Psoas muscle (tissue), 8 donors: Measurements from ENCODE around the gene ACSS2. TPM values are rescaled to one million over a fixed set of nuclear protein-coding genes. Genes with fewer than 3 reads are reported as not detected.
A peak's percentile ranks its signal among the peaks of the same experiment; 100 is the strongest.

Experiments used
- ATAC-seq, 4 donors: fragments of 200-7000 bp; cut with Tn5 transposase; one replicate each; pipeline ENCODE4 v1.9.1; 2020; ENCODE audit warnings: moderate library complexity in 3 of 4, mild to moderate bottlenecking in 2 of 4
- DNase-seq, 2 donors: peaks; one replicate each; pipeline ENCODE4 v3.0.0-alpha.2; 2020
- H3K27ac ChIP-seq: fragments of 200-600 bp; one replicate; pipeline ENCODE4 v1.8.0; 2022
- H3K27me3 ChIP-seq, 3 donors: fragments of 200-600 bp in 1 of 3; one replicate each; pipeline versions ENCODE4 v1.6.1 to v1.8.0; 2013 to 2022; ENCODE audit warnings: low read length in 2 of 3, mild to moderate bottlenecking in 2 of 3, moderate library complexity in 1 of 3; ENCODE audit not compliant: insufficient read depth in 3 of 3
- H3K36me3 ChIP-seq, 2 donors: fragments of 200-600 bp in 1 of 2; one replicate each; pipeline versions ENCODE4 v1.6.1 to v1.8.0; 2013 to 2022; ENCODE audit warnings: low read depth in 1 of 2, mild to moderate bottlenecking in 1 of 2, moderate library complexity in 1 of 2; ENCODE audit not compliant: insufficient read depth in 1 of 2
- H3K4me1 ChIP-seq: fragments of 200-600 bp; one replicate; pipeline ENCODE4 v1.8.0; 2022
- H3K4me3 ChIP-seq: fragments of 200-600 bp; one replicate; pipeline ENCODE4 v1.8.0; 2022; ENCODE audit warnings: mild to moderate bottlenecking
- H3K9me3 ChIP-seq: fragments of 200-600 bp; one replicate; pipeline ENCODE4 v1.8.0; 2022
- WGBS, 3 donors: extraction: QIAGEN DNeasy Blood & Tissue Kit; methylation state at CpG; one replicate each; pipeline versions ENCODE4 v1.1.6 to v1.1.7; 2013; 5-methylcytosine and 5-hydroxymethylcytosine counted together
- intact Hi-C, 2 donors: fragments of 100-400 bp; cut with DNase I; formaldehyde crosslinking; loops; one replicate each; pipeline versions ENCODE4 v1.11.0 to v1.14.2; 2022
- polyA plus RNA-seq, 3 donors: library from polyadenylated mRNA; stranded (reverse); fragments of 200-250 nt; gene quantifications; one replicate each; pipeline ENCODE4 v1.2.3, GENCODE V29; 2013
- total RNA-seq, 4 donors: library from RNA; stranded (reverse); fragmentation: NEBNext Ultra II Directional in 2 of 4; extraction: Animal tissue kit (Norgen Biotek cat#: 25700) in 2 of 4; gene quantifications; one replicate each; pipeline versions ENCODE4 v1.2.1 to v1.2.4, GENCODE V29; 2021 to 2023
- TF ChIP-seq, protein P1 (sequence below): fragments of 200-600 bp; IDR thresholded peaks from one replicate; pipeline ENCODE4 v1.8.0; 2022; ENCODE audit warnings: antibody characterized with exemption
- donor health status: healthy with polysubstance abuse.
- donor health status: DM: no; HTN: no; CAD: no; lungs with moderate emphysema.
- donor health status: Bipolar disorder and iron deficiency.
- donor health status: healthy.
- donor health status: DM: yes; HTN: yes; CAD: no.
- donor health status: DM: no; HTN: no; CAD: no.
- donor health status: DM: no; HTN: no; CAD: no.
- donor health status: DM: yes; HTN: yes; CAD: no.

The ACSS2 gene
- total and polyA plus RNA-seq, 7 donors: 15.9 to 161 (median 106) TPM

DNA sequence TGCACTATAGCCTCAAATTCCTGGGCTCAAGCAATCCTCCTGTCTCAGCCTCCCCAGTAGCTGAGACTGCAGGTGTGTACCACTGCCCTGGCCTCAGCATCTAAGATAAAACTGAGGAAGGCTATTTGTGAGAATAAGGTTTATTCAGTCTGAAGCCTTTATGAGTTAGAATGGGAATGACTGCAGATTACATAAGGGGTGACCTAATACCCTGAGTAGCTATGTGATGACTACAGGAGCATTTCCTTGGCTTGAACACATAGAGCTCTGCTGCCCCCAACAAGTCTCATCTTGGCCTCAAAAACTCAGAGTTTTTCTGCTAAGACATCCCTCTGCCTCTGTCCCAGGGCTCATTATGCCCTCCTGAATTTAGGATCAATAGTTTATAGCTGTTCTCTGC is 71.6 kb downstream of the ACSS2 start:
- no peaks in the 10 kb centered on the region for H3K27me3 ChIP-seq
- intact Hi-C loops: no loop called here
- ATAC-seq (peak; percentile 58 to 66 (median 63)), DNase-seq (no peak)
- H3K9me3 ChIP-seq: no peaks in the 10 kb centered on the region
- TF ChIP-seq, protein P1, sequence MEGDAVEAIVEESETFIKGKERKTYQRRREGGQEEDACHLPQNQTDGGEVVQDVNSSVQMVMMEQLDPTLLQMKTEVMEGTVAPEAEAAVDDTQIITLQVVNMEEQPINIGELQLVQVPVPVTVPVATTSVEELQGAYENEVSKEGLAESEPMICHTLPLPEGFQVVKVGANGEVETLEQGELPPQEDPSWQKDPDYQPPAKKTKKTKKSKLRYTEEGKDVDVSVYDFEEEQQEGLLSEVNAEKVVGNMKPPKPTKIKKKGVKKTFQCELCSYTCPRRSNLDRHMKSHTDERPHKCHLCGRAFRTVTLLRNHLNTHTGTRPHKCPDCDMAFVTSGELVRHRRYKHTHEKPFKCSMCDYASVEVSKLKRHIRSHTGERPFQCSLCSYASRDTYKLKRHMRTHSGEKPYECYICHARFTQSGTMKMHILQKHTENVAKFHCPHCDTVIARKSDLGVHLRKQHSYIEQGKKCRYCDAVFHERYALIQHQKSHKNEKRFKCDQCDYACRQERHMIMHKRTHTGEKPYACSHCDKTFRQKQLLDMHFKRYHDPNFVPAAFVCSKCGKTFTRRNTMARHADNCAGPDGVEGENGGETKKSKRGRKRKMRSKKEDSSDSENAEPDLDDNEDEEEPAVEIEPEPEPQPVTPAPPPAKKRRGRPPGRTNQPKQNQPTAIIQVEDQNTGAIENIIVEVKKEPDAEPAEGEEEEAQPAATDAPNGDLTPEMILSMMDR: no peak
- peaks cover 41% of the 10 kb centered on the region for H3K4me1 ChIP-seq
- peak overlapping the region; percentile 48 for H3K27ac ChIP-seq
- H3K4me3 ChIP-seq: no peak overlapping the region
- H3K36me3 ChIP-seq: peaks cover 0 to 17% of the 10 kb centered on the region in 2 donors

DNA sequence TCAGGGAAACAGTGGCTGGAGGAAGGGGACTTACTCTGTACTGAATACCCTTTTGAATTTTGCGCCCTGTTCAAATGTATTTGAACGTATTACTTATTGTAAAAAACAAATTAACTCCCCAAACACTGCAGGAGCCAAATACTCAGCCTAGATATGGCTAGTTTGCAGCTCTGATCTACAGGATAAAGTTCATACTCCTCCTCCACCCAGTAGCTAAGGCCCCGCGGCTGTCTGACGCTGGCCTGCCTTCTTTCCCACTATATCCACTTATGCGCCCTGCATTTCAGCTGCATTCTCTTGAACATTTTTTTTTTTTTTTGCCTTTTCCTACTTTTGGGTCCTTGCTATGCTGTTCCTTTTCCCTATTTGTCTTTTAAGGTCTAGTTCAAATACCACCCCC is 72.7 kb downstream of the ACSS2 start:
- WGBS, 3 donors: 89 to 93% (median 92%) methylated on average over 6 of the region's 6 CpGs
- ATAC-seq (no peak), DNase-seq (no peak)
- H3K4me1 ChIP-seq: peaks cover 37% of the 10 kb centered on the region
- H3K9me3 ChIP-seq: no peaks in the 10 kb centered on the region
- H3K27me3 ChIP-seq: no peaks in the 10 kb centered on the region
- intact Hi-C loops: no loop called here
- H3K4me3 ChIP-seq: no peak overlapping the region
- TF ChIP-seq, protein P1: no peak
- H3K27ac ChIP-seq: no peak overlapping the region
- peaks cover 0 to 8% of the 10 kb centered on the region in 2 donors for H3K36me3 ChIP-seq

DNA sequence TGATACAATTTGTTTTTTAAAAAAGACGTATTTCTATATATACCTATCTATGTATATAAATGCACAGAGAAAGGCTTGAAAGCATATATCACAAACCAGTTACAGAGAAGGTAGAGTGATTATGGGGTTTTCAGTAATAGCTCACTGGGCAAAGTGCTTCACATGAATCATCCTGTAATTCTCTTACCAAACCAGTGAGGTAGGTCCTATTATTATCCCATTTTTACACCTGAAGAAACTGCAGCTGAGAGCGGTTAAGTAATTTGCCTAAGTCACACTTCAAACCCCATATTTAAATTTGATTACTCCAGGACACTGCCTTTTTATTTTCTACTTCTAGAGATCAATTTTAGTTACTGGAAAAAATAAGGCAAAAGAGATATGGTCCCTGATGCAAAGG is 74.8 kb downstream of the ACSS2 start:
- intact Hi-C loops: no loop called here
- 74 to 90% (median 88%) methylated on average over 2 of the region's 2 CpGs for WGBS, 3 donors
- no peak for DNase-seq
- Histone ChIP-seq H3K9me3 (no peaks in the 10 kb centered on the region), H3K36me3 (peaks cover 0 to 8% of the 10 kb centered on the region in 2 donors), H3K4me1 (peaks cover 35% of the 10 kb centered on the region), H3K27ac (peak overlapping the region; percentile 96), H3K4me3 (no peak overlapping the region), H3K27me3 (no peaks in the 10 kb centered on the region)
- TF ChIP-seq, protein P1: no peak
- peak in 3 of 4 donors; percentile 39 to 52 (median 47) for ATAC-seq

DNA sequence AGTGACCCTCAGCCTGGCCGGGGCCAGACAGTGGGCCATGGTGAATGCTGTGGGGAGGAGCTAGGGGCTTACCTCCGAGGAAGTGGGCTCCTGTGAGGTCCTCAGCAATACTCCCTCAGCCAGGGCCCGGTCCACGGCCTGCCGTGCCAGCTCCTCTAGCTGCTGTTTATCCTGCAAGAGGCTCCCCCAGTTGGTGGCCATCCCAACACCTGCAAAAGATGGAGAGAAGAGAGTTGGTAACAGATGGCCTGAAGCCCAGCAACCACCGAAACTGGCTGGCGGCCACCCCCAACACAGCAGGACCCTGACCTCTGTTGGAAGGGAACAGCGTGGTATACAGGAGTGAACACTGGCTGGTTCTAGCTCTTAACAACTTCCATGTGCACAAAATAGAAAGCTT is 75.2 kb downstream of the ACSS2 start:
- H3K4me3 ChIP-seq: no peak overlapping the region
- peak overlapping the region; percentile 96 for H3K27ac ChIP-seq
- DNase-seq (peak in 1 of 2 donors; percentile 57), ATAC-seq (no peak)
- peaks cover 31% of the 10 kb centered on the region for H3K4me1 ChIP-seq
- no peaks in the 10 kb centered on the region for H3K9me3 ChIP-seq
- WGBS, 3 donors: 45 to 60% (median 50%) methylated on average over 8 of the region's 8 CpGs
- intact Hi-C loops: no loop called here
- TF ChIP-seq, protein P1: no peak
- no peaks in the 10 kb centered on the region for H3K27me3 ChIP-seq
- peaks cover 0 to 8% of the 10 kb centered on the region in 2 donors for H3K36me3 ChIP-seq

DNA sequence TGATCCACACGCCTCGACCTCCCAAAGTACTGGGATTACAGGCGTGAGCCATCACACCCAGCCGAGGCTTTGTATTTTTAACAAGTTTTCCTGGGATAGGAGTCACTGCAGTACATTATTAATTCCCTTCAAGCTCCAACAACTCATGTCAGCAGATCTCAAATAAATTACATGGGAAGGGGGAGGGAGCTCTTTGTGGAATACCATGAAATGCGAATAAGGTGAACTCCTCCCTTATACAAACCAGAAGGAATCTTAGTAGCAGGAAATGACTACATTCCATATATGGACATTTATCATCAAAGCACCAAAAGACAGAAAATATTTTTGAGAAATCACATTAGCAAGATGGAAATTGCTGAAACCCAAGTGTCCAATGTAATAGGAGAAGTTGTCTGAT is 76.3 kb downstream of the ACSS2 start:
- intact Hi-C loops: no loop called here
- DNase-seq (no peak), ATAC-seq (no peak)
- Histone ChIP-seq H3K36me3 (peaks cover 0 to 8% of the 10 kb centered on the region in 2 donors), H3K4me1 (peaks cover 30% of the 10 kb centered on the region), H3K27me3 (no peaks in the 10 kb centered on the region), H3K27ac (peak overlapping the region; percentile 96), H3K4me3 (no peak overlapping the region), H3K9me3 (no peaks in the 10 kb centered on the region)
- TF ChIP-seq, protein P1: no peak
- 58 to 67% (median 67%) methylated on average over 5 of the region's 5 CpGs for WGBS, 3 donors
